HG03060 (cell line): ENCODE measurements around the gene C17orf50.

Source experiments
- ATAC-seq: cut with Tn5 transposase; IDR thresholded peaks from one replicate; pipeline ENCODE4 v1.9.1; 2021; ENCODE audit warnings: low read depth, moderate number of reproducible peaks; ENCODE audit not compliant: unreplicated experiment

Gene C17orf50

DNA sequence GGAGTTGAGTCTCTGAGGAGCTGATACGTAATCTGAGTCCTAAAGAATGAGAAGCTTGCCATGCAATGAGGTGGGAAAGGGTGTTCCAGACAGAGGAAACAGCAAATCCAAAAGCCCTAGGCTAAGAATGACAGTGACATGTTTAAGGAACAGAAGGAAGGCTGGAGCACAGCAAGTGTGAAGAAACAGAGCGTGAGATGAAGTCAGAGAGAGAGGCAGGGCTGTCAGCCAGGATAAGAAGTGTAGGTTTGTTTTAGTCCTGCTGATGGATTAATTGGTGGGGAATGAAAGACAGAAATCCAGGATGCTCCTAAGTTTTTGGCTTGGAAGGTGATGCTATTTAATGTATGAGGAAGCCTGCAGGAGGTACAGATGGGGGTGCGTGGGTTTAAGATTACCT lies 20.3 kb downstream of the C17orf50 start:
- no peak for ATAC-seq

DNA sequence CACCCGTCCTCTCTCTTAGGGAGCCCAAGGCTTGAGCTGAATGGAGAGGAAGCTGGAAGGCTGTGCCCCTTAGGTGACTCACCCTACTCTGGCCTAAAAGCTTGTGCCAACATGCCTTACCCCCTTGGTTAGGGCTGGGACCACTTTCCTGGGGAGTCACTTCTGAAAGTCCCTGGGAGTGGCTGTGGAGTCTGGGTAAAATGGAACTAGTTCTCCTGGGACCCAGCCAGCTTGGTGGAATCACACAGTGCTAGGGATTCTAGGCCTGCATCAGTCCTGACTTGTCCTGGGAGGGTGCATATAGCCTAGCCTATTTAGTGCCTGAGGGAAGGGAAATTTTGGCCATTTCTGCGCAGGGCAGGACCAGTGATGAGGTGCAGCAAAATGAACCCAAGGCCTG lies 24.2 kb downstream of the C17orf50 start:
- ATAC-seq = no peak

DNA sequence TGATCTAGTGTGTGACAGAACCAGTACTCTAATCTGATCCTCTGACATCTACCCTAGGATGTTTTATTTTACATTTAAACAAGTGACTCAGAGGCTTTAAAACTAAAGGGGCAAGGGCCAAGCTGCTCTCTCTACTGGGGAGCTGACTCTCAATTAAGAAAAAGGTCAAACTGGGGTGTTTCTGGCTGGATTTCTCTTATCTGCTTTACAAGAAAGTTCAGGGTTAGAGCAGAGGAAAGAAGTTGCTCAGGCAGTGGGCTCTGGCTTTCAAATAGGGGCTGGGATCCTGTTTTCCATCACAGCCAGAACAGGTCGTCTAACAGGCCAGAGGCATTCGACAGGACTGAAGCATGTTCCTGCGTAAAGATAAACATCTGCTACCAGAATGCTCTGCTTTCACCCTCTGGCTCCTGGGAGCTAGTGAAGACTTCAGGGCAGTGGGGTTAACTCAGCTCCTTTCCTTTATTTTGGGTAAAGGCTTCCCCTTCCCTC lies 26.3 kb downstream of the C17orf50 start:
- ATAC-seq = no peak

DNA sequence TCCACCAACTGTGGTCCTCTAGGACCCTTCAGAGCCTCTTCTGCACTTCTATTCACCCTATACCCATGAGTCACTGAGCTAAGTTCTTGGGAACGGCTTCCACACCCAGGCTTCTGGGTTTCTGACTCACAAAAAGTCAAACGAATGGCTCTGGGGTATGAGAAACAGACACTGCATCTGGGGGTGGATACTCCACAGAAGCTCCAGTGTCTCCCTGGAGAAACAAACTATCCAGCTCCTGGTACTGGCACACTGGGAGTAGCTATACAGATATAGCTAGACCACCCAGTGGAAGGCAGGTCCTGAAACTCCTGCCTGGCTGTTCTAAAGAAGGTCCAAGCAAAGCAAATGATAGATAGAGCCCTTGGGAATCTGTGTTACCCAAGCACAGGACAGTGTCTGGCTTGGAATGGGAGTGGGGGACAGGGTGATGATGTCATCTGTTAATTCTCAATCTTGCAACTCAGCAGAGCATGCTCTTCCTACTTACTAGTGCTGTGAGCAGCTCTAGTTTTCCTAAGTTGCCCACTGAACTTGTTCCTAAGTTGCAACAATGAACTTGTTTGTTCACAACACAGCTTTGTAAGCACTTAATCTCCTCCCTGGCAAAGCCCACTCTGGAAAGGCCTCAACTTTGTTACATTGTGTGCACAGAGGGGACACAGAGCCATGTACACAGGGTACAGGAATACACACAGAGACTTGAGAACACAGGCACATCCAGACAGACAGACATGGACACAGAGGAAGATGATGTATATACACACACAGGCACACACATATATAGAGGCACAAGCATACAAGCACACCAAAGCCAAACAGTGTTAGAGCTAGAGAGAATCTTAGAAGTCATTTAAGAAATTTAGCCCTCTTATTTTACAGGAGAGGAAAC lies 28.0 kb downstream of the C17orf50 start:
- ATAC-seq = no peak

DNA sequence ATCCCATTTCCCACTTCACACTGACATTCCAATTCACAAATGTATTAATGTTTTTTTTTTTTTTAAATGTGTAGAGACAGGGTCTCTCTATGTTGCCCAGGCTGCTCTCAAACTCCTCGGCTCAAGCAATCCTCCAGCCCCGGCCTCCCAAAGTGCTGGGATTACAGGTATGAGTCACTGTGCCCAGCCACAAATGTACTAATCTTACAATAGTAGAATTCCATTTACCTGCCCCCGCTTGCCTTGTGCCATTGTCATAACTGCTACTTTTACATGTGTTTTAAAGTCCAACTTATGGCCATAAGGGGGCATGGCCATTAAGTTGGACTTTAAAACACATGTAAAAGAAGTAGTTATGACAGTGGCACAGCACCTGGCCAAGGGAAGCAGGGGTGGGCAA lies 30.2 kb downstream of the C17orf50 start:
- no peak for ATAC-seq

DNA sequence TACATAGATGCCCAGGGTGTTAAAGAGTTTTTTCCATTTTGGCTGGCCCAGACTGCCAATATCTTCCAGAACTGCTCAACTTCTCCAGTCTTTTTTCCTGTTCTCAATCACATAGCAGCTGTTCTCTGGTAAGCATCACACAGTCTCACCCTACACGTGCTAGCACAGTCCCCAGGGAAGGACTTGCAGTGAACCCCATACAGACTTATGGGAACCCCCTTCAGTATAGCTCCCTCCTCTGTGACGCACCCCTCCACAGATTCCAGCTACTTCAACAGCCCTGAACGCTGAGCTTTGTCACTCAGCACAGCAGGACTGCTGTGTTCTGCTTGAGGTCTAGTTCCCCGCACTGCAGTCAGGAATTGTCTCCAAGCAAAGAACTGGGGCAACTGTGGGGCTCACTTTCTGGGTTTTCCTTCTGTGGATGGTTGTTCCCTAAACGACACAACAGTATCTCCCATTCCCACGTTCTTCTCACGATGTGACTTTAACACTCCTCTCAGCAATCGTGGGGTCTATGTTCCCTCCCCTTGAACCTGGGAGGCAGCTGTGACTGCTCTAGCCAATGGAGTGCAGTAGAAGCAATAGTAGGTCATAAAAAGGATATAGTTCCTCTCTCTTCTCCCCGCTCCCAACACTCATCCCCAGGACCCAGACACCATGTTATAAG lies 31.1 kb downstream of the C17orf50 start:
- ATAC-seq = no peak

DNA sequence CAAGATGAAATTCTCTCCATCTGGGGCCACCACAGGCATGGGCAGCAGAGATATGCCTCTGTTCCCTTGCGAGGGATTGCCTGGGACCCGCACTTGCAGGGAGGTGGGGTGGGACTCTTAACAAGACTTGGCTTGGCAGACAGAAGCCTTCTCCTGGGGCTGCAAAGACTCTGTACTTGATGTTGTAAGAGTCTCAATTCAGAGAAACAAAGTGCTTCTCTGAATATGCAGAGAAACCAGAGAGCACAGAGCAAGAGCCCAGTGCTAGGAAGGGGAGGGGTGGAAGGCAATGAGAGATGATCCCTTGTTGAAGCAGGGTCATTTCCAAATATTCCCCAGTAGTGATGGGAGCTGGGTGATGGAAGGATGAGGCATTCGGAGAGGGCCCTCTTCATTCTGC lies 32.6 kb downstream of the C17orf50 start:
- no peak for ATAC-seq

DNA sequence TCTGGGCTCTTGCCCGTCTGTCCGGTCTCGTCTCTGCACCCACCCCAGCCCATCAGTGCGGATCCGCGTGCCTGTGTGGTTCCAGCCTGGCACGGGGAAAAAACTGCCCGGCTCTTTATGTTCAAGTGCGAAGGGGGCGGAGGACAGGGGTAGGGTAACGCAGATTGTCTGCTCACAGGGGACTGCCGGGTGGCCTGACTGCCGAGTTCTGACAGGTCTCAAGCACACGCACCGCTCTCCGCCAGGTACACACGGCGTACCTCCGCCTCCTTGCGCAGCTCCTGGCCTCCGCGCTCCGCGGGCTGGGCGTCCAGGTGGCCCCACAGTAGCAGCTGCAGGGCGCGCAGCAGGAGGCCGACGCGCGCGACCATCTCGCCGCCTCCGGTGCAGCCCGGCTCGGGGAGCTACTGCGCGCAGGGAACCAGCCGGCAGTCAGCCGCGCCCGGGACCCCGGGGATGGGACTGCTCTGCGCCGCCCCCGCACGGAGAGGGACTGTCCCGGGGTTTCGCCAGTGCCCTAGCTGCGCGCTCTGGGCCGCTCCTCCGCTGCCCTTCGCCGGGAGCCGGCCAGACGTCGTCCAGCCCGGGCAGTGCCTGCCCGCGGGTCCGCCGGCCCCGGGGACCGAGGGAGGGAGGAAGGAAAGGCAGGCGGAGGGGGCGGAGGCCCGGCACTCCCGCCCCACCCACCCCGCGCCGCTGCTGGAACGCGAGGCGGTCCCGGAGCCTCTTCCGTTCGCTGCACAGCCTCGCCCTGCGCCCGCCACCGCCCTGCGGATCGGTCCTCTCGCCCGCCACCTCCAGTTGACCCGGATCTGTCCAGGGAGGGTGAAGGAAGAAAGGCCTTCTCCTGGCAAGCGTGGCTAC lies 34.6 kb downstream of the C17orf50 start, which contains the start of gene MMP28:
Gene MMP28, minus strand, starts transcription at position 635 of the 864 bp plus-strand sequence. Its CDS starts 264 bp downstream, at position 371.
- ATAC-seq = no peak

DNA sequence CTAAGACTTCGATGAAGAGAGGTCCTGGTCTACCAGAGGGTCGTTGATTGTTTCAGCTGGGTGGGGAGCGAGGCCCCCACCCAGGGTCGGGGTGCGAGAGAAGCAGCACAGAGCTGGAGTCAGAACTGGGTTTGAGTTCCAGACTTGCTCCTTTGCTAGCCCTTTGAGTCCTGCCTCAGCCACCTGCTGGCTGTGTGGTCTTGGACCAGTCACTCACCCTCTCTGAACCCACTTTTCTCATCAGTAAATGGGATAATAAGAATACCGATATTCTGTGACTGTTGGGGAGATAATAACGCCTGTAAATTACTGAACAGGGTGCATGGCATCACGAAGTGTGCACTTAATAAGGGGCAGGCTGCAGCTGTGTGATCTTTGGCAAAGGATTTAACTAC lies 35.2 kb downstream of the C17orf50 start:
- ATAC-seq = no peak

DNA sequence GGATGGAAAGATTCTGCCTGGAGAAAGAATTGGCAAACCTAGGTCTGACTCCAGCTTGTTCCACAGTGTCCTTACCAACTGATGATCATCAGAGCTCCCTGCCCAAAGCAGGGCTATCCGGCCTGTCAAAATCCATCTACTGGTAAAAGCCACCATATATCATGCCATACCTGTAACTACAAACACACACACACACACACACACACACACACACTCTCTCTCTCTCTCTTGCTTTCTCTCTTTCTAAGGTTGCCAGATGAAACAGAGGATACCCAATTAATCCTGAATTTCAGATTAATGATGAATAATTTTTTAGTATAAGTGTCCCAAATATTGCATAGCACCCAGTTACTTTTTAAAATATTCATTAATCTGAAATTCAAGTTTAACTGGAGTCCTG lies 36.3 kb downstream of the C17orf50 start:
- ATAC-seq = no peak

DNA sequence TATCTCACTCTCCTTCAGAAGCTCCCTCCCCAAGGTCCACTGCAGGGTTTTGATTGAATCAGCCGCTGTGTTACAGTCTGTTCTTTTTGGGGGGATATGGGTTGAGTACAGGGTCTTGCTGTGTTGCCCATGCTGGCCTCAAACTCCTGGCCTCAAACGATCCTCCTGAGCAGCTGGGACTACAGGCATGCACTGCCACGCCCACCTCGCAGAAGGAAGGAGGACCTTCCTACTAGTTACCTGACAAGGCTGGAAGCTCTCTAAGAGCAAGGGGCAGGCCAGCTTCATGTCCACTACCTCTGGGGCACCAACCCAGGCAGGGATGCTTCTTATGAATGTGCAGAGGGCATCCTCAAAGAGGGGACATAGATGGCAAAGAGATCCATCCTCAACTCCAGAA lies 36.7 kb downstream of the C17orf50 start:
- ATAC-seq = no peak

DNA sequence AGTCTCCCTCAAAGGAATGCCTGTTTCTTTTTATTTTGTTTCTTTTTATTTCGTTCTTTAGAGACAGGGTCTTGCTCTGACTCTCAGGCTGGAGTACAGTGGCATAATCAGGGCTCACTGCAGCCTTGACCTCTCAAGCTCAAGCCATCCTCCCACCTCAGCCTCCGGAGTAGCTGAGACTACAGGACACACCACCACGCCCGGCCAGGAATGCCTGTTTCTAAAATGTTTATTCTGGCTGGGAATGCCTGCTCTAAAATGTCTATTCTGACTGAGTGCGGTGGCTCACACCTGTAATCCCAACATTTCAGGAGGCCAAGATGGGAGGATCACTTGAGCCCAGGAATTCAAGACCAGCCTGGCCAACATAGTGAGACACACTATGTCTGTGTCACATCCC lies 37.2 kb downstream of the C17orf50 start:
- ATAC-seq = no peak

DNA sequence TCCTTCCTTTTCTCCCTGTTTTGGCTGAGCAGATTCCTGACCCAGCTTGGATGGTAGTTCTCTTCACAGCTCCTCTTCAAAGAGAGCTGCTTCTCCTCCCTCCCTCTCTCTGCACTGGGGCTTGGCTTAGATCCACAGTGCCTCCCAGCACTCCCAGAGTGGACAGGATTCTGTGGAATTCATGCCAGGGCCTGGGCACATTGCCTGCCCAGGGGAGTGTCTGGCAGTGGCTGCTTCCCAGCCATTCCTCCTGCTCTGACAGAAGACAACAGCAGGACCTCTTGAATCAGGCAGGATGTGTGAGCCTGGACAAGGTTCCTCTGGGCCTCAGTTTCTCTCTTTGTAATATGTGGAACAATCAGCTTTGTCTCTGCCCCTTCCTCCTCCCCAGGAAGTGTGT lies 39.3 kb downstream of the C17orf50 start:
- ATAC-seq = no peak

DNA sequence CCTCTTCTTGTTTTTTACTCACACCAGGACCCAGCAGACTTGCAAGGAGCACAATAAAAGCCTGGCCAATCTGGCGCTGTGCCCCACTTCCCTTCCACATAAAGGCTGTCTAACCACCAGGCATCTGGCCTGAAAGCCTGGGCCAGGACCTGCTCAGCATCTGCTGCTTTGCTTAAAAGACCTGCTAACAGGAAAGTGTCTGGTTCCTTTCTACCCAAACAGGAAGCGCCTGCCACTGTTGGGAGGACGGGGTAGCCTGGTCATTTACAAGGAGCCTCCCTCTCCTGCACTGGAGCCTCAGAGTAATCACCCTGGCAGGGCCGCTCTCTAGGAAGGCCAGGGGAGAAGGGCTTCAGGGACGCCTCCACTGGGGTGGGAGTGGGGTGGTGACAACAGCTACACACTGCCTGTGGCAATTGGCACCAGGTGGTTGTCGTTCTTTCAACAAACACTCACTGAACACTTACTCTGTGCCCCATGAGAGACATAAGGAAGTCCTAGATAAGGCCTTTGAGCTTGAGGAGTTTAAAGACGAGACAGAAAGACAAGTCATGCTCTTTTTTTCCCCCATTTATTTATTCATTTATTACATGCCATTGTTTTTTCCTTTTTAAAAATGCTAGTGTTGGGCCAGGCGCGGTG lies 41.0 kb downstream of the C17orf50 start:
- ATAC-seq = no peak

DNA sequence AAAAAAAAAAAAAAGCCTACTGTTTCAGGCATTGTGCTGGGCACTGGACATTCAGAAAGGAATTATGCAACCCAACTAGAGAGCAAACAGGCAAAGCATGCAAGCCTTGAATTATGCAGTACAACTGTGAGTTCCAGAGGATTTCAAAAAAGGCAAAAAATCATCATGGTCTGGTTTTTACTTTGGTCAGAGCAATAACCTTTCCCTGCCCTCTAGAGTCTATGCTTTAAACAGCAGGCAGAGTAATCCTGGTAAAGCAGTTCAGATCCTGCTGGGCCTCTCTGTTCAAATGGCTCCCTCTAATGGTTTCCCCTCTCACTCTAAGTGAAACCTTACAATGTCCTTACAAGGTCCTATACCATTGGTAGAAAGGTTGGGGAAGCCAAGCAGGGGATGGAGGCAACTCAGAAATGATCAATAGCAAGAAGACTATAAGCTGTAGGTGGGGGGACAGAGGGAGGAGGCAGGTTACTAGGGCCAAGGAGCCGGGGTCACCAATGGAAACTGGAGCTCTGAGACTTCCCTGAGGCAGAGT lies 44.0 kb downstream of the C17orf50 start:
- no peak for ATAC-seq

DNA sequence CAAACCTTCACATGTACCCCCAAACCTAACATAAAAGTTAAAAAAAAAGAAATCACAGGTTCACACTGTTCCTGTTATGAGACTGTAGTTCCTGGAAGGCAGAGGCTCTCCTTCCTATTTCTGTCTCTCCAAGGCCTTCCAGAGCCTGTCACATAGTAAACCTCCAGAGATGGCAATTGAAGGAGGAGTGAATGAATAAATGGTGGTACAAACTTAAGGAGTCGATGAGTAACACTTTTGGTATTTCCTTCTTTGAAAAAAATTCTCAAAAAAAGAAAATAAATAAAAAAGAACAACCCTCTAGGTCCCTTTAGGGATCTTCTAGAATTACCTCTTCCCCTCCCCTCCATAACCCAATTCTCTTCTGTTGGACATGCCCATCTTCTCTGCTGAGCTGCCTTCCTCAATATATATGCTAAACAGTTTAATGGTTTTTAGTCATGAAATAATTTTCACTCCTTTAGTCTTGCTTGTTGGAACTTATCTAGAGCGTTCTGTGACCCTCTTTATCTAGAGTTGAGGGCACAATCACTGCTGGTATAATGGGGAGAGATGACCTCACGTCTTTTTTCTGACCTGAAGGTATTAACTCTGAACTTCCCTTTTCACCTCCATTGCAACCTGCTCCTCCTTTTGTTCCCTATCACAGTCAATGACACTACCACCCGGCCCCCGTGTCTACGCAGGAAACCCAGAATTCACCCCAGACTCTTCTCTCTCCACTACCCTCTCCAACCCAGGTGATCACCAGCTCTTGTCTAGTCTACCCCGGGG lies 46.9 kb downstream of the C17orf50 start:
- no peak for ATAC-seq

DNA sequence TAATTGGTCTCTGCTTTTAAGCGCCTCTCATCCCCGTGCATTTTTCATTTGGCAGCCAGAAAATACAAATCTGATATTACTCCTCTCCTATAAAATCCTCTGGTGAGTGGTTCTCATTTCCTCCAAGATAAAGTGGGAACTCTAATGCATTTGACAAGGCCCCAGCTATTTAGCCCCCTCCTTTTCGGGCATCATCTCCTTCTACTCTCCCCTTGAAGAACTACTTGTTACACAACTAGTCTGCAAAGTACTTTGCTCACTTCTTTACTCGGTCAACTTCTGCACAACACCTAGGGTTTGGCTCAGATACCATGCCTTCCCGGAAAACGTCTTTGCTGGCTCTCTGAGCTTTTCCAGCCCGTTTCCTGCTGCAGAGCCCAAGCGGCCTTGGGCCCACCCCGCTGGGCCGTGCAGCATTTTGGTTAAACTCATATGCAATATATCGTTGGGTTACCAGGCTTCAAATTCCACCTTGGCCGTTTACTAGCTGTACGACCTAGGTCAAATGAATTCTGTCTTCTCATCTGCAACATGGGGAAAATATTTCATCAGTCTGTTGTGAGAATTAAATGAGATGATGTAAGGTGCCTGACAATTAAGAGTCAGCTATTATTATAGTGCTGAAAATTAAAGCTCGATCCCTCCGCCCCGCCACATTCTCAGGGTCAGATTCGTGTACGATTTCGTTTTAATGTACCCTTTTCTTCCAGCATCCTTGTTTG lies 47.7 kb downstream of the C17orf50 start:
- ATAC-seq = no peak

DNA sequence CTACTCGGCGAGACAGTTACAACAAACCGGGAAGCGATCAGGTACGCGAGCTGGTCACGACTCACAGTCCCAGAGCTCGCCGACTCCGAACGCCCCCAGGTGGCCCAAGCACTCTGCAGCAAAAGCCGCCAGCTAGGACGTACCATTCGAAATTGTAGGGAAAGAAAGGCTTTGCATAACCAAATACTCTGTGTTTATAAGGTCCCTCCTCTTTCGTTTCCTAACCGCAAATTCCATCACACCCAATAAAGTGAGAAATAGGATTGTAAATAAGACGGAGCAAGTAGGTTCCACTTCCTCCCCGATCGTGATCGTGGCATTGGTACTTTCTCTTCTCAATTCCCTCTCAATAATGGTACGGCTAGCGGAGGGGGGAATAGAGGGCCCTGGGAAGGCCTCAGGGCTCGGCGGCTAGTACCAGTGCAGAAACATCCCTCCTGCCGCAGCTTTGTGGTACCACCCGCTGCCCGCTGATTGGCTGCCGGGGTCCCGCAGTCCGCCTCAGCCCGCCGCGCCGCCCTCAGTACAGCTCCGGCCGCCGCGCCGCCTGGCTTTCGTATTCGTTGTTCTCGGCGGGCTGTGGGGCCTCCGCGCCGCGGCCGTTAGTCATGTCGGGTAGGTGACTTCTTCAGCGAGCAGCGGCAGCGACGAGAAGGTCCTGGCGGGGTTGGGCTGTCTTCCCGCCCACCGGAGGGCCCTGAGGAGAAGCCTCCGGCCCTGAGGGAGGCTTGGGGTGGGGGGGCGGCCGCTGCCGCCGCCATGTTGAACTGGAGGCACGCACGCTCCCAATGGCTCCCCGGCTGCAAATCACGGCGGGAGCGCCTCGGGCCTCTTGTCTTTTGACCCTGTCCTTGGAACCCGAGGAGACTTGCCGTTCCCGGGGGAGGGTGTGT lies 48.5 kb downstream of the C17orf50 start, which contains the start of gene TAF15:
Gene TAF15, plus strand, starts transcription at position 523 of the 893 bp plus-strand sequence. Its CDS starts 86 bp downstream, at position 609.
- peak; percentile 86 for ATAC-seq
